Upper lobe of left lung (tissue), 4 donors: ENCODE results near the gene CAPN2.

Experiments used
- EP300 ChIP-seq, 4 donors: sonication (generic); formaldehyde crosslinking; IDR thresholded peaks; one replicate each; pipeline ENCODE4 v1.5.1; 2017; ENCODE audit warnings: antibody characterized with exemption in 4 of 4, control low read depth in 2 of 4
- POLR2A ChIP-seq, 4 donors: fragments of 450-650 bp; IDR thresholded peaks; one replicate each; pipeline ENCODE4 v1.5.1; 2016 to 2017; ENCODE audit warnings: antibody characterized with exemption in 4 of 4, mild to moderate bottlenecking in 2 of 4
- TF ChIP-seq, protein P1 (sequence below), 6 experiments: fragments of 450-650 bp in 4 of 6; fragments of 200-600 bp in 2 of 6; sonication (generic) in 2 of 6; IDR thresholded peaks; one replicate each; pipeline ENCODE4 v1.5.1; 2016 to 2019; ENCODE audit warnings: antibody characterized with exemption in 6 of 6

DNA sequence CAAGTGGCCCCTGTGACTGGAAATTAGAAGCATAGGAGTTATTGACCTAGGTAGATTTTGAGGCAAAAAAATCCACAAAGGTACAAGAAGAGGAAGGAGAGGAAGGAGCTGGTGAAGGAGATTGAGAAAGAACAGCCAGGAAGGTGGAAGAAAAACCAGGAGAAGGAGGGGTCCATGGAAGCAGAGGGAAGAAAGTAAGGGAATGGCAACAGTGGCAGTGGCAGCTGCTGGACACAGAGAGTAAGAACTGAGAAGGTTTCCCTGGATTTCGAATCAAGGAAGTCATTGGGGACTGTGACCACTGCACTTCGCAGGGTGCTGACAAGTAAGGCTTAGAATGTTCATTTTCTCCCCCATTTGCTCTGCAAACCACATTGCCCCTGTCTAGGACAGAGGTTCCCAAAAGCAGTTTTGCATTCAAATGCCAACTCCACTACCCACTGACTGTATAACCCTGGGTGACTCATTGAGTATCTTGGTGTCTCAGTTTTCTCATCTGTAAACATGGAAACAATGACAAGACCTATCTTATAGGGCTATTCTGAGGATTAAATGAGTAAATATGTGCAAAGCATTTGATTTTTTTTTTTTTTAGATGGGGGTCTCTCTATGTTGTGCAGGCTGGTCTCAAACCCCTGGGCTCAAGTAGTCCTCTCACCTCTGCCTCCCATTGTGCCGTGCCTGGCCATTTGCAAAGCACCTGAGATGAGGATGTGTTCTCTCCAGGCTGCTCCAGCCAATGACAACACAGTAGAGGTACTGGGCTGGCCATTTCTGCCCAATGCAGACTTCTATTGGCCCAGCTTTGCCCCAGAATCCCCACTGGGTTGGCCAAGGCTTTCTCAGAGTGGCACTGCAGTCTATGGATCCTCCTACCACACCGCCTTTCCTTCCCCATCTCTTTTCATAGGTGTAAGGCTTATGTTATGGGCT, 9.3 kb upstream of the CAPN2 start:
- TF ChIP-seq POLR2A (IDR thresholded peaks at IDR 0.05): no peak
- TF ChIP-seq, protein P1, sequence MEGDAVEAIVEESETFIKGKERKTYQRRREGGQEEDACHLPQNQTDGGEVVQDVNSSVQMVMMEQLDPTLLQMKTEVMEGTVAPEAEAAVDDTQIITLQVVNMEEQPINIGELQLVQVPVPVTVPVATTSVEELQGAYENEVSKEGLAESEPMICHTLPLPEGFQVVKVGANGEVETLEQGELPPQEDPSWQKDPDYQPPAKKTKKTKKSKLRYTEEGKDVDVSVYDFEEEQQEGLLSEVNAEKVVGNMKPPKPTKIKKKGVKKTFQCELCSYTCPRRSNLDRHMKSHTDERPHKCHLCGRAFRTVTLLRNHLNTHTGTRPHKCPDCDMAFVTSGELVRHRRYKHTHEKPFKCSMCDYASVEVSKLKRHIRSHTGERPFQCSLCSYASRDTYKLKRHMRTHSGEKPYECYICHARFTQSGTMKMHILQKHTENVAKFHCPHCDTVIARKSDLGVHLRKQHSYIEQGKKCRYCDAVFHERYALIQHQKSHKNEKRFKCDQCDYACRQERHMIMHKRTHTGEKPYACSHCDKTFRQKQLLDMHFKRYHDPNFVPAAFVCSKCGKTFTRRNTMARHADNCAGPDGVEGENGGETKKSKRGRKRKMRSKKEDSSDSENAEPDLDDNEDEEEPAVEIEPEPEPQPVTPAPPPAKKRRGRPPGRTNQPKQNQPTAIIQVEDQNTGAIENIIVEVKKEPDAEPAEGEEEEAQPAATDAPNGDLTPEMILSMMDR (IDR thresholded peaks at IDR 0.05): no peak
- no peak for TF ChIP-seq EP300 (IDR thresholded peaks at IDR 0.05)
